Fibroblast of lung (primary cell): ENCODE data around the gene ZNF385D.

Experiments used
- EZH2 ChIP-seq: IDR thresholded peaks from 2 replicates; pipeline ENCODE4 v1.5.1; 2012; ENCODE audit warnings: low read length, control low read depth, mild to moderate bottlenecking; ENCODE audit errors: missing control alignments
- TF ChIP-seq, protein P1 (sequence below), 2 donors: IDR thresholded peaks in 1 of 2; conservative IDR thresholded peaks in 1 of 2; 1 replicate in 1 of 2; 2 replicates in 1 of 2; pipeline ENCODE4 v1.5.1; 2011 to 2012; ENCODE audit warnings: low read length in 2 of 2, control low read depth in 1 of 2, inconsistent platforms in 1 of 2, low read depth in 1 of 2, mild to moderate bottlenecking in 1 of 2

DNA sequence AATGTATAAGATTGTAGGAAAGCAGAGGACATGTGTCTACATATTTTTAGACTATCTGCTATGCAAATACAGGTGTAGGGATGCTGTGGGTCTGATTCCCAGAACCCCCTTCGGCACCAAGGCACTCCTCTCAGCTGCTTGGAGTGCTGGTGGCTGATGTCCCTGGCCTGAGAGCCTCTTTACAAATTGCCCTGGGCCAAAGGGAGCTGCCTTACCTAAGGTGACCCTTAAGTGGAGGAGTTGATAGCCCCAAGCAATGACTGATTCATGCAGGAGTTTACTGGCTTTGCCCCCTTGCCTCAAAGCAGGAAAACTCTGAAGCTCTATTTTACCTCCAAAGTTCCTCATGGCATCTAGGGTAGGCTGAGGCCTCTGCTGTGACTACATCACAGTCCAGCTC, 83.0 kb downstream of the ZNF385D start:
- TF ChIP-seq EZH2, result no peak
- TF ChIP-seq, protein P1, sequence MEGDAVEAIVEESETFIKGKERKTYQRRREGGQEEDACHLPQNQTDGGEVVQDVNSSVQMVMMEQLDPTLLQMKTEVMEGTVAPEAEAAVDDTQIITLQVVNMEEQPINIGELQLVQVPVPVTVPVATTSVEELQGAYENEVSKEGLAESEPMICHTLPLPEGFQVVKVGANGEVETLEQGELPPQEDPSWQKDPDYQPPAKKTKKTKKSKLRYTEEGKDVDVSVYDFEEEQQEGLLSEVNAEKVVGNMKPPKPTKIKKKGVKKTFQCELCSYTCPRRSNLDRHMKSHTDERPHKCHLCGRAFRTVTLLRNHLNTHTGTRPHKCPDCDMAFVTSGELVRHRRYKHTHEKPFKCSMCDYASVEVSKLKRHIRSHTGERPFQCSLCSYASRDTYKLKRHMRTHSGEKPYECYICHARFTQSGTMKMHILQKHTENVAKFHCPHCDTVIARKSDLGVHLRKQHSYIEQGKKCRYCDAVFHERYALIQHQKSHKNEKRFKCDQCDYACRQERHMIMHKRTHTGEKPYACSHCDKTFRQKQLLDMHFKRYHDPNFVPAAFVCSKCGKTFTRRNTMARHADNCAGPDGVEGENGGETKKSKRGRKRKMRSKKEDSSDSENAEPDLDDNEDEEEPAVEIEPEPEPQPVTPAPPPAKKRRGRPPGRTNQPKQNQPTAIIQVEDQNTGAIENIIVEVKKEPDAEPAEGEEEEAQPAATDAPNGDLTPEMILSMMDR (conservative IDR thresholded peaks at IDR 0.05 in 1 of 2, IDR thresholded peaks at IDR 0.05 in 1 of 2; ENCODE audit: low read depth in 1 of 2, low read length in 2 of 2), result no peak
